Activated CD4-positive, alpha-beta T cell treated with anti-CD3 and anti-CD28 coated beads, Interleukin-2, amount 50 U/mL, for 48 hours (primary cell): ENCODE measurements around the gene GTF2IRD2.
"Not testable (repeated sequence)": the region's sequence is repeated elsewhere in the genome, so short reads cannot be mapped to it uniquely, and the experiment has no call there.

Experiments
- DNase-seq, 2 experiments: peaks; one replicate each; pipeline ENCODE4 v3.0.0-alpha.2; 2020

GTF2IRD2 gene

DNA sequence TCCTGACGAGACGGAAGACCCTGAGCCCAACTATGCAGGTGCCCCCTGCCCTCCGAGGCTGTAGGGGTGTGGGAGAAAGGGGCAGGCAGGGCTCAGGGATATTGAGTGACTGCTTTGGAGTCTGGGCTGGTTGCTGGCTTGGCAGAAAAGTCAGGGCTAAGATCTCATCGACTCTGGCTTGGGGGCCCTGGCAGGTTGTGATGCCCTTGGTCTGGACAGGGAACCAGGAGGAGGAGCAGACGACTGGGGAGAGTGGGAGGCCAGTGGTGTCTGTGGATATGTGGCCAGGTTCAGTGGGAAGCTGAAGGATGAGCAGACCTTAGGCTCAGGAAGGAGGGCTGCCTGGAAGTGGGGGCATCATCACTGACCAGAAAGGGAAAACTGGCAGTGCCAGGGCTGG lies 67.8 kb downstream of the GTF2IRD2 start:
- not testable (repeated sequence) for DNase-seq

DNA sequence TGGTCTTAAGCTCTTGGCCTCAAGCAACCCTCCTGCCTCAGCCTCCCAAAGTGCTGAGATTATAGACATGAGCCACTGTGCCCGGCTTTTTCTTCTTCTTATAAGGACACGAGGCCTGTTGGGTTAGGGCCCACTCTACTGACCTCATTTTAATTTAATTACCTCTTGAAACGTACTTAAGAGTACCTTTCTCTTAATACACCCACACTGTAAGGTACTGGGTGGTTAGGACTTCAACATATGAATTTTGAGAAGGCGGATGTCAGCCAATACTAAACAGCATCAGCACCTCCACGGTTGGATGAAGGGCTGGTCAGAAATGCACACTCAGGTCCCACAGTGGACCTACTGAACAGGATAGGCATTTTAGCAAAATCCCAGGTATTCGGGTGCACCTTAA lies 69.7 kb downstream of the GTF2IRD2 start:
- DNase-seq: not testable (repeated sequence)

DNA sequence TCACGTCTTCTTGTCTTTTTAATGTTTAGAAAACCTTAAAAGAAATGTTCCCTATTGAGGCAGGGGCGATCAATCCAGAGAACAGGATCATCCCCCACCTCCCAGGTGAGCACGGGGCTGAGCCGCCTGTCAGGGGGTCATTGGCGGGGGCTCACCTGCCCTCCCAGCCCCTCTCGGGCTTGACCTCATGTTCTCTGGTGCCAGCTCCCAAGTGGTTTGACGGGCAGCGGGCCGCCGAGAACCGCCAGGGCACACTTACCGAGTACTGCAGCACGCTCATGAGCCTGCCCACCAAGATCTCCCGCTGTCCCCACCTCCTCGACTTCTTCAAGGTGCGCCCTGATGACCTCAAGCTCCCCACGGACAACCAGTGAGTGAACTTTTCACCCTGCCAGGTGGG lies 72.4 kb downstream of the GTF2IRD2 start:
- not testable (repeated sequence) for DNase-seq

DNA sequence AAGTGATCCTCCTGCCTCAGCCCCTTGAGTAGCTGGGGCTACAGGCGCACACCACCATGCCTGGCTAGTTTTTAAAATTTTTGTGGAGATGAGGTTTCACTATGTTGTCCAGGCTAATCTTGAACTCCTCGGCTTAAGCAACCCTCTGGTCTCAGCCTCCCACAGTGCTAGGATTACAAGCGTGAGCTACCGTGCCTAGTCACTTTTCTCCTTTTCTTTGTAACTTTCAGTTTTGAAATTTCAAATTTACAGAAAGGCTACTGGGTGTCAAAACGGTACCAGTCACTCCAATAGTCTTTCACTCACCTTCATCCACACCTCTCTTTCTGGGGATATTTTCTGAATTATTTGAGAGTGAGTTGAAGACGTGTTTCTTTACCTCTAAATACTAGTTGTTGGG lies 76.3 kb downstream of the GTF2IRD2 start:
- not testable (repeated sequence) for DNase-seq

DNA sequence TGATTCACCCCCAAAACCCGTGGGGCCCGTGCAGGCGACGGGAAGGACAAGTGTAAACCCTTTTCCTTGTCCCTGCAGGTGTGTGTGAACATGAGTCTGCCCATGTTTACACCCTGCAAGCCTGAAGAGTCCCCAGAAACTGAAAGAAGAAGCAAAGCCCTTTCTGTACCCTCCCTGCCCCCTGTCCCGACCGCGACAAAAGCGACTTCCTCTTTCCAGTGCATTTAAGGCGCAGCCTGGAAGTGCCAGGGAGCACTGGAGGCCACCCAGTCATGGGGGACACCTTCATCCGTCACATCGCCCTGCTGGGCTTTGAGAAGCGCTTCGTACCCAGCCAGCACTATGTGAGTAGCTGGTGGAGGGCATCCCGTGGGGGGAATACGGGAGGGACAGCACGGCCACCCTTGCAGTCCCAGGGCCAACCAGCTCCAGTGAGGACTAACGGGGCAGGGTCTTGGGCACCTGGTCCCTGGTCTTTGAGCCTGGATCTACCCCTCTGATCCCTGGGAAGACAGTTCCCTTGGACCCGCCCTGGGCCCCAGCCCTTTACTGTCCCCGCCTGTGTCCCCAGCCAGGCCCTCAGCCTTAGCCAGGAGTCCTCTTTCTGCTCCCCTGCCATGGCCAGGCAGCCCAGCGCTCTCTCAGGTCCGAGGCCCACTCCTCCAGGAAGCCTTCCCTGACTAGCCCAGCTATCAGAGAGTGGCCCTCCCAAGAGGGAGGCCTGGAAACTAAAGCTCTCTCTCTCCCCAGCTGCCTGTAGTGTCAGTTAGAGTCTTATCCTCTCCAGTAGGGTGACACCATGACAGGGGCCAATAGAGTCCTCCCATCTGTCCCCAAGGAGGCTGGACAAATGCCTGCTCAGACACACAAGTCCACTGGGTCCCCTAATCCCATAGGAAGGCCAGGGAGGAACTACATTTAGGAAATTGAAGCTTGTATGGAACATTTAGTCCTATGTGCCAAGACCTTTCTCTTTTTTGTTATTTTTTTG lies 77.3 kb downstream of the GTF2IRD2 start, which contains the start of gene NCF1:
TSS of gene NCF1 (plus strand) at position 252 of the 991 bp plus-strand sequence. CDS start at position 273, 21 bp downstream.
- not testable (repeated sequence) for DNase-seq

DNA sequence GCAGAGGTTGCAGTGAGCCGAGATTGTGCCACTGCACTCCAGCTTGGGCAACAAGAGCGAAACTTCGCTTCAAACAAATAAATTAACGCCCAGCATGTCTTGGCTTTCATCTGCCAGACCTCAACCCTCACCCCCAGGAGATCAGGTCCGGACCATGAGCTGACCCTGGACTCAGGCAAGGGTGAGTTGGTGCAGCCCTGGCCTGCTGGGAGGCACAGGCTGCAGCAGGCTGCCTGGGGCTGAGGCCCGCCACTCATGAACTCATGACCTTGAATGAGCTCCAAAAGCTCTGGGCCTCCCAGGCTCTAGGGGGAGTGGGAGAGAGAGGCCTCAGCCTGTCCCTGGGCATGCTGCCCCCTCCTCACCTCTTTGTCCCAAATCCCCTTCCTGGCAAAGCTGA lies 79.3 kb downstream of the GTF2IRD2 start:
- not testable (repeated sequence) for DNase-seq

DNA sequence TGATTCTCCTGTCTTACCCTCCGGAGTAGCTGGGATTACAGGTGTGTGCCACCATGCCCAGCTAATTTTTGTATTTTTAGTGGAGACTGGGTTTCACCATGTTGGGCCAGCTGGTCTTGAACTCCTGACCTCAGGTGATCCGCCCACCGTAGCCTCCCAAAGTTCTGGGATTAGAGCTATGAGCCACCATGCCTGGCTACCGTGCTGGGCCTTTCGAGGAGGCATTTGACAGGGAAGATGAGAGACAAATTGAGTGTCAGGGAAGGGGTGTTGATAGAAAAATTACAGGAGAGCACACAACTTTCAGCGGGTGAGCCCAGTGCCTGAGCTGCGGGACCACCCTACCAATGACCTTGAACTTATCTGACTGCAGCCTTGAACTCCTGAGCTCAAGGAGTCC lies 81.3 kb downstream of the GTF2IRD2 start:
- not testable (repeated sequence) for DNase-seq

DNA sequence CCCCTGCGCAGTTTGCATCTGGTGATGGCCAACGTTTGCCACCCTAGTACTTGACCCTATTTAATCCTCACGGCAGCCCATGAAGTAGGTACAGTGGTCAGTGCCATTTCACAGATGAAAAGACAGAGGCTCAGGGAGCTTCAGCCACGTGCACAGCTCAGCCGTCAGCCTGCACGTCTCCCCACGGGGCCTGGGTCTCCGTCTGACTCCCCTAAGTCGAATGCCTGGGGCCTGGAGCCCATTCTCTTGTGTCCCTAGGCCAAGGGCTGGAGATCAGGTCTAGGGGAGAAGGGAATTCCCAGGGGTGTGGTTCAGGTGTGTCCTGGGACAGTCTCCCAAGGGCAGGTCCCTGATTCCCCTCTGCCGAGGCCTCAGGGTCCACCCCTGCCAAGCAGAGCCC lies 84.4 kb downstream of the GTF2IRD2 start:
- DNase-seq: not testable (repeated sequence)

DNA sequence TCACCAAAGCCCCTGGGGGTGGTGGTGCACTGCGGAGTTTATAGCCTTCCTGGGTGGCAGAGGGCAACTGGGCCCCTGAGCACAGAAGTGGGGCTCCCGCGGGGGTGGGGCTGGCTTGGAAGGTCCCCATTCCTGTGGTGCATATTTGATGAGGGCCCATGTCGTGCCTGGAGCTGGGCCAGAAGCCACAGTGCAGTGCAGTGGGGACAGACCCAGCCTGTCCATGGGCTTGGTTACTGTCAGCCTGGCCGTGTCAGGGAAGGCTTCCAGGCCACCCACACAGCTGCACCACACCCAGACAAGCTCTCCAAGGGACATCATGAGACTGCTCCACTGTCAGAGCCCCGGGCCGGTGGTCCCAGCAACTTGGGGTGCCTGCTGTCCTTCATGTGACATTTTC lies 84.9 kb downstream of the GTF2IRD2 start:
- not testable (repeated sequence) for DNase-seq

DNA sequence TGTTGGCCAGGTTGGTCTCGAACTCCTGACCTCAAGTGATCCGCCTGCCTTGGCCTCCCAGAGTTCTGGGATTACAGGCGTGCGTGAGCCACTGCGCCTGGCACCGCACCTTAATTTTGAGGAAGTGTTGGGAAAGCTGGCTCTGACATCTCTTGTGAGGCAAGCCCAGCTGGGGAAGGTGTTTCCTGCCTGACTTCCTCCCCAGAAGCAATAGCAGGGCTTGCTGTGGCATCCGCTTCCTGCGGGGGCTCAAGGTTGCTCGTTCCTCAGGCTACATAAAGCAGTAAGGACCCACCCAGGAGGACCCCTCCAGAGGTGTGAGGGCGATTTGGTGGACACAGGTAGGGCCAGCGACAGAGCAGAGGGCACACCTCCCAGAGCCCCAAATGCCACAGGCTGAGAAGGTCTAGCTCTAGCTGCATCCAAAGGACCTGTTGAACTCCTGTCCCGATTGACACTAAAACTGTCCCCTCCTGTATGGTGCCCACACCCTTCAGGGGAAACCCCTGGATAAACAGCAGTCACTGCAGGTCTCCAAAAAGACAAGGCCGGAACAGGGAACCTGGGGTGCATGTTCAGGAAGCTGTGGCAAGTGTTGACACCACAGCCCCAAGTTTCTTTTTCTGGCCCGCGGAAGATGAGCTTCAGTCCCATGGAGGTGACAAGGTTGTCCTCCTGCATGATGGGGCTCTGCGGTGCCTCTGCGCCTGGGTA lies 86.0 kb downstream of the GTF2IRD2 start:
- not testable (repeated sequence) for DNase-seq

DNA sequence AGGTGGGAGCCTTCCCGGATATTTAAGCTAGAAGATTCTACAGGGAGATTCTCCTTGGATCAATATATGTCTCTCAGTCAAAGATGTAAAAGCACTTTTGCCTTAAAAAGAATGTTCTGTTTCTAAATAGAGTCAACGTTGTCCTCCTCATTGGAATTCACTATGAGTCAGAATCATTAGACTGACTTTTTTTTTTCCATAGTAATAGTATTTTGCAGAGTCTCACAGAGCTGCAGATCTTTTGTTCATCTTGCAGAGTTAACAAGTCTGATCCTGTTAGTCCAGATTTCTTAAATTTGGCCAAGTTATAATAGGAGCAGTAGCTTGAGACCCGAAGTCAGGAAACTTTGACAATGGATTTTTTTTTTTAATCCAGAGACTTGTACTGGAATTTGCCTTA lies 92.4 kb downstream of the GTF2IRD2 start:
- DNase-seq: not testable (repeated sequence)

DNA sequence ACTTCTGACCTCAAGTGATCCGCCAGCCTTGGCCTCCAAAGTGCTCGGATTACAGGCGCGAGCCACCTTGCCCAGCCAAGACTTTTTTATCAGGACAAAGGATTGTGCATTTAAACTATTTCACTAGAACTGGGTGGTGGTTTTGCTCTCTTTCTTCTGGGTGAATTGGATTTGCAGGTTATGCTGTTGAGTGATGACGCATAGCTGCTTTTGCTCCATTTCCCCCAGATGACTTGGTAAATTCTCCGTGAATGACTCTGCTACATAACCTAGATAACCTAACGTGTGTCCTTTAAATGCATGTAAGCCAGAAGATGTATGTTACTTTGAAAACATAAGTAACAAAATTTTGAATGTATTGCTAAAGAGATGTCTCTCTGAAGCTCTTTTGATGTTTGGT lies 93.1 kb downstream of the GTF2IRD2 start:
- DNase-seq: not testable (repeated sequence)

DNA sequence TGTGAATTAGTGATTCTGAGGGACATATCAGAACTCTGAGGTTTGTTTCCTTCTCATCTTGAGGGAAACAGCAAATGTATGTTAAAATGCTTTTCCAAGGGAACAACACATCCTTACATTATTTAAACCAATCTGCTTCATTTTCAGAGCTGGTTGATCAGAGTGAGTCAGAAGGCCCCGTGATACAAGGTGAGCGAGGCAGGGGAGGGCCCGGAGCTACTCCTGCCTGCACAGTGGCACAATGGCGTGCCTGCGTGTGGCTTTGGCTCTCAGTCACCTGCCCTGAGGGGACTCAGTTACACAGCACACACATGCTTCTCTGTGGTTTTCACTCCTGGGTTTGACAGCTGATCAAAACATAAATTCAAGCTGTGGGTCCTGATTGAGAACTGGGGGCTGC lies 94.7 kb downstream of the GTF2IRD2 start:
- DNase-seq: not testable (repeated sequence)

DNA sequence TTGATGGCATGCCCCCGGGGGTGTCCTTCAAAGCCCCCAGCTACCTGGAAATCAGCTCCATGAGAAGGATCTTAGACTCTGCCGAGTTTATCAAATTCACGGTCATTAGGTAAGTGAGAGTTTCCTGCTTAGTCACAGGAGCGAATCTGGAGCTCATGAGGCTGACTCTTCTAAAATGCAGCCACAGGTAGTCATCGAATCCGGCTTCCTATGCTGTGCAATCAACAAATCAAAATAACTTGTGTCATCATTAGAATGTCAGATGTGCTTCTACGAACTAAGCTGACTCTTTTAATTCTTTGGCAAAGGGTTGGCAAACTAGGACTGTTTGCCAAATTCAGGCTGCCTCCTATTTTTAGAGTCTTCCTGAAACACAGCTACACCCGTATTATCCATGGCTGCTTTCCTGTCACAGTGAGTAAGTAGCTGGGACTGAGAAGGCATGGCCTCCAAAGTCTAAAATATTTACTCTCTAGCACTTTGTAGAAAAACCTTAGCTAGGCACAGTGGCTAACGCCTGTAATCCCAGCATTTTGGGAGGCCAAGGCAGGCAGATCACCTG lies 97.4 kb downstream of the GTF2IRD2 start:
- DNase-seq: not testable (repeated sequence)
